Measurements from ENCODE around the gene PLCG2.
"Not testable (repeated sequence)": the region's sequence is repeated elsewhere in the genome, so short reads cannot be mapped to it uniquely, and the experiment has no call there.

Gene PLCG2

DNA sequence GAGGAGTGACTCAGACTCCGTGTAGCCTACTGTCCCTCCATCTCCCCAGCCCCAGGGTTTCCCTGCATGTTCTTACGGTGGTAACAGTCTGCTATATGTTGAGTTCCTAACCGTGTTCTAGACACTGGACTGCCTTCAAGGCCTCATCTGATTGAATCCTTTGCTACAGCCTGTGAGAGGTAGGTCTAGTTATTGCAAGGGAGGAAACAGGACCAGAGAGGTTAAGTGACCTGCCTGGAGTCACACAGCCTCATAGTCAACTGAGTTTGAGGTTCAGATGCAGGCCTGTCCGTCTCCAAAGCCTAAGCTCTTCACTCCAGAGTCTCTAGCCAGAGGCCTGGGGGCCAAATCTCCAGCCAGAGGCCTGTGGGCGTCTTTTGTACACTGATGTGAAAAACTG, 134.1 kb downstream of the PLCG2 start:
- DNase-seq (ENCODE audit: low spot score): no peak

GRCh38 chr16:81917375-81917774, 138.3 kb downstream of the PLCG2 start:
- no peak for DNase-seq (ENCODE audit: low spot score)

- DNase-seq (ENCODE audit: low spot score): no peak
Observed at GRCh38 chr16:81918927-81919326, 139.8 kb downstream of the PLCG2 start.

DNA sequence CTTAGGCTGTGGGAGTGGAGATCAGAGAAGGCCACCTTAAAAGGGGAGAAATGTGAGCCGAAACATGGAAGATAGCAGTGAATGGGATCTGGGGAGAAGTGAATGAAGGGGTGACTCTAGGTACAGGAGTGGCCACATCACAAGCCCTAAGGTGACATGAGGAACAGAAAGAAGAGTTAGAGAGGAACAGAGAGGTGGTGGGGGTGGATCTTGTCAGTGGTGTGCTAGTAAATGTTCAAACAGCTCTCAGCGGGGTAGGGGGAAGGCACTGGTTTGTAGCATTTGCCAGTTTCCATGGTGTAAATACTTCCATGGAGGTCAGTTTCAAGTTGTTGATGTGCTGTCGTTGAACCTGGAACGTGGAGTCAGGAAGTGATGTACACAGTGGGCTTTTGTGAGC, 141.4 kb downstream of the PLCG2 start:
- DNase-seq (ENCODE audit: low spot score): no peak

DNA sequence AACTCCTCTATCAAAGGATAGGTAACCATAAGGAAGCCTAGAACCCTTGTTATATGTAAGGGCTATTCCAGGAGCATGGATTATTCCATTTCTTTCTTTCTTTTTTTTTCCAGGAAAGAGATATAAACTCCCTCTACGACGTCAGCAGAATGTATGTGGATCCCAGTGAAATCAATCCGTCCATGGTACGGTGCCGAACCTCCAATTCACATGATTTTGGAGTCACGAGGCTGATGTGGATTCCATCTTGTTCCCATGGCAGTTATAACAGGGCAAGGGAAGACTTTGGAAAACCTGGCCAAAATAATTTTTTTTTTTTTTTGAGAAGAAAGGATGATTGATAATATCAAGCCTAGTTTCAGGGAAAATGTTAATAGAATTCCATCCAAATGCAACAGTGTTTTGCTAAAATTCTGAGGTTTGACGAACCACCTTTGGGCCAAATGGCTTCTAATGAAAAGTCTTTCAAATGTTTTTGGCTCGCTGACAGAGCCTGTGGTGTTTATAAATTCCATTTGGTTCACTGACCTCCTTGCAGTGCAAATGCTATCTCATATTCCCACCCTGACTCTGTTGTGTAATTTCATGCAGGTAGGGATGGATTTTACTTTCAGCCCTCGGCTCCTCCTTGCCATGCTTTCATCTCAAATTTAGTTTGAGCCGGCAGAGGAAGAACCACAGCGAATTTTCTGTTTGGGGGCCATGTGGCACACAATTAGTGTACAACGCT, 142.2 kb downstream of the PLCG2 start:
- DNase-seq (ENCODE audit: low spot score): no peak

- no peak for DNase-seq (ENCODE audit: low spot score)
Observed at GRCh38 chr16:81921843-81922584, 142.9 kb downstream of the PLCG2 start.

GRCh38 chr16:81923296-81923695, 144.2 kb downstream of the PLCG2 start:
- no peak for DNase-seq (ENCODE audit: low spot score)

- no peak for DNase-seq (ENCODE audit: low spot score)
Observed at GRCh38 chr16:81925016-81925415, 145.9 kb downstream of the PLCG2 start.

DNA sequence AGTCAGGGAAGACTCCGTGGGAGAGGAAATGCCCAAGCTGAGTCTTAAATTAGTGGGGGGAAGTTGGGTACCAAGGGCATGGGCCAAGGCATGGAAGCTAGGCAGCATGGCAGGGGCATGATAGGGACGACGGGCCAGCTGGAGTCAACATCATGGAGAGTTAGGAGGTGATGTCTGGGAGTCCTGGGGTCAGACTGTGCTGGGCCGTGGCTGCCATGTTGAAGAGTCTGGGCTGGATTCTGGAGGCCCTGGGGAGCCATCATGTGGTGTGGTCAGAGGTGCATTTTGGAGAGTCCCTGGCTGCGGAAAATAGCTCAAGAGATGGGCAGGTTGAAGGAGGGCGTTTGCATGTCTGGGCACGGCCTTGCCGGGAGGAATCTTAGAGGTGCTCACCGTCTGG, 146.9 kb downstream of the PLCG2 start:
- no peak for DNase-seq (ENCODE audit: low spot score)

GRCh38 chr16:81927561-81928185, 148.6 kb downstream of the PLCG2 start:
- no peak for DNase-seq (ENCODE audit: low spot score)

DNA sequence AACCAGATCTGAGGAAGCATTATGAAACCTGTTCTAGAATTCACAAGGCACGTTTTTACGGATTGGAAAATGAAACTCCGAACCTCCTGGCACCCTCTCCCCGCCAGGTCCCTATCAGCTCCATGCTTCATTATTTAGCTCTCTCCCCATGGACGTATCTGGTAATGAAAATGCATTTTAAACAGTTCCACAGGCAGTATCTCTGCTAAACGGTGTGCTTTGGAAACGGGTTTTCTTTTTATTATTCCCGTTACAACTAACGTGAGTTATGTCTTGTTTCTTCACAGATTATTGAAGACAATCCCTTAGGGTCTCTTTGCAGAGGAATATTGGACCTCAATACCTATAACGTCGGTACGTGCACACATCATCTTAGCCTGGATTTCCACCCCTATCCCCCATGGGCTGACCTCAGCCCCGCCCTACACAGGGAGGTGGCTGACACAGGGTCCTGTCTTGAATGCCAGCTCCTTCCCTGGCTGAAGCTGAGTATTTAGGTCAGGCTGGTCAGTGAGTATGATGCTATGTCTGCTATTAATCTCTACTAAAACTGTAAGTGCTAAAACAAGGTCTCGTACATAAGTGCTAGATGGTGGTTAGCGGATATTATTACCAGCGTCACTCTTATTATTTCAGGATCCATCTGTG, 149.3 kb downstream of the PLCG2 start:
- DNase-seq (ENCODE audit: low spot score): no peak

DNA sequence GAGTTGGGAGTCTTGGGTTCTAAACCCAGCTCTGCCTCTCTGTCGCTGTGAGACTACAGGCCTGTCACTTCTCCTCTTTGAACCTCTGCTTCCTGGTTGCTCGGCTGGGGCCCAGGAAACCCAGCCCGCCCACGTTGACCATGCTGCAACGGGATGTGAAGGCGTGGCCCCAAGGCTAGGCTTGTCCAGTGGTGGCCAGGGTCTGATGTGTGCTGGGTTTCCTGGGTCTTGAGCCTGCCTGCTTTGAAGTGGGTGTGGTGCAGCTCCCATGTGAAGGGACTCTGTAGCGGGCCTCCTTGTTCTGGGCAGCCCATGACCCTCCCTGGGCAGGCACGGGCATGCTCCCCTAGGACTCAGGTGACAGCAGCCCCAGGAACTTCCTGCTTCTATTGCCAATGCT, 149.9 kb downstream of the PLCG2 start:
- no peak for DNase-seq (ENCODE audit: low spot score)

DNA sequence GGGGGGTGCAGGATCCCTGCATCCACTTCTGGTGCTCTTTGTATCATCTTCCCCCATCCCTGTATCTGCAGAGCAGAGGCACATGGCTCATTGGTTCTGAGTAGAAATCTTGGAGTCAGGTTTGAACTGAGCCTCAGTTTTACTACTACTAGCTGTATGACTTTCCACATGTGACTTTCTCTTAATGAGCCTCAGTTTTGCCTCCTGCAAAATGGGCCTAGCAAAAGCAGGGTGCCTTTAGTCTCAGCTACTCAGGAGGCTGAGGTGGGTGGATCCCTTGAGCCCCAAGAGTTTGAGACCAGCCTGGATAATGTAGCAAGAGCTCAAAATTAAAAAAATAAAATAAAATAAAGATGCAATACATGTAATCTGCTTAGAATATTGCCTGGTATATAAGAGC, 150.8 kb downstream of the PLCG2 start:
- DNase-seq (ENCODE audit: low spot score): no peak

GRCh38 chr16:81931927-81932326, 152.8 kb downstream of the PLCG2 start:
- no peak for DNase-seq (ENCODE audit: low spot score)

GRCh38 chr16:81932668-81933067, 153.6 kb downstream of the PLCG2 start:
- no peak for DNase-seq (ENCODE audit: low spot score)

GRCh38 chr16:81933361-81933760, 154.3 kb downstream of the PLCG2 start:
- no peak for DNase-seq (ENCODE audit: low spot score)

- DNase-seq (ENCODE audit: low spot score): not testable (repeated sequence)
Observed at GRCh38 chr16:81934711-81935110, 155.6 kb downstream of the PLCG2 start.

- DNase-seq (ENCODE audit: low spot score): no peak
Observed at GRCh38 chr16:81936209-81937000, 157.3 kb downstream of the PLCG2 start.

- no peak for DNase-seq (ENCODE audit: low spot score)
Observed at GRCh38 chr16:81937305-81938038, 158.4 kb downstream of the PLCG2 start.

- no peak for DNase-seq (ENCODE audit: low spot score)
Observed at GRCh38 chr16:81938326-81939163, 159.5 kb downstream of the PLCG2 start.
